Measurements from ENCODE around the gene GFI1. TPM values are rescaled to one million over a fixed set of nuclear protein-coding genes. Genes with fewer than 3 reads are reported as not detected.

GFI1 gene
- total and polyA plus RNA-seq, 2 donors (not counting 3 experiments of a cell fraction or from before 2014, with no cell fraction given), result 0.11 to 0.22 TPM

GRCh38 chr1:92441316-92441696 is 45.4 kb downstream of the GFI1 start:
- no peak for FAIRE-seq
- H2AFZ ChIP-seq (ENCODE audit: low read depth, low read length), result no peak overlapping the region
- intact Hi-C loops (cut with micrococcal nuclease), result no loop called here

More at GRCh38 chr1:92441316-92441696, 45.4 kb downstream of the GFI1 start:
- no TSS peak for BruUV-seq (replicated peaks)
- Histone ChIP-seq H3K9ac (replicated peaks; ENCODE audit: extremely low read depth, insufficient read depth, low read length) (no peak overlapping the region), H3K27me3 (ENCODE audit: control insufficient read depth in 2 of 2, insufficient read depth in 2 of 2, low read length in 2 of 2) (peaks cover 0 to under 1% of the 10 kb centered on the region in 2 experiments), H3K9me1 (replicated peaks; ENCODE audit: control insufficient read depth, extremely low read depth, insufficient read depth, low read length) (no peaks in the 10 kb centered on the region), H3K27ac (ENCODE audit: insufficient read depth, low read depth, low read length) (no peak overlapping the region), H4K20me1 (replicated peaks; ENCODE audit: control insufficient read depth, extremely low read depth, insufficient read depth, low read length) (no peaks in the 10 kb centered on the region), H3K4me2 (ENCODE audit: insufficient read depth, low read length) (no peak overlapping the region), H3K4me1 (ENCODE audit: control insufficient read depth, extremely low read depth, insufficient read depth, low read length) (peaks cover 7% of the 10 kb centered on the region), H3K79me2 (ENCODE audit: control insufficient read depth, insufficient read depth, low read length) (no peaks in the 10 kb centered on the region), H3K9me3 (replicated peaks; ENCODE audit: control insufficient read depth, insufficient read depth, low read length) (no peaks in the 10 kb centered on the region), H3K4me3 (replicated peaks in 1 of 3; ENCODE audit: insufficient read depth in 1 of 3, low read depth in 1 of 3, low read length in 3 of 3) (no peak overlapping the region), H3K36me3 (ENCODE audit: control insufficient read depth in 2 of 2, extremely low read depth in 1 of 2, insufficient read depth in 2 of 2, low read length in 2 of 2) (no peaks in the 10 kb centered on the region)
- DNase-seq (ENCODE audit: low read depth, low spot score), result no peak
- POLR2A ChIA-PET, result no interaction called here
- dilution Hi-C loops (cut with MboI; ENCODE audit: extremely low pct_ligation_motif_present, low sequenced_read_pairs), result no loop called here
- no peak for TF ChIP-seq POLR2AphosphoS5 (IDR thresholded peaks at IDR 0.05; ENCODE audit: insufficient read depth, low read depth, low read length)
- TF ChIP-seq EZH2 (IDR thresholded peaks at IDR 0.05; ENCODE audit: borderline replicate concordance, low read depth, low read length, severe bottlenecking), result no peak
- TF ChIP-seq MYC (IDR thresholded peaks at IDR 0.05; ENCODE audit: low read depth, low read length), result no peak
- TF ChIP-seq POLR2A (IDR thresholded peaks at IDR 0.05; ENCODE audit: low read depth, low read length), result no peak
- no peak for TF ChIP-seq JUN (IDR thresholded peaks at IDR 0.05; ENCODE audit: borderline replicate concordance, insufficient read depth, insufficient read length, low read depth)
- TF ChIP-seq GATA2 (IDR thresholded peaks at IDR 0.05; ENCODE audit: insufficient read depth, insufficient read length, low read depth, low read length), result no peak
- no peak for TF ChIP-seq CTCF (IDR thresholded peaks at IDR 0.05; ENCODE audit: extremely low read depth in 1 of 2, insufficient read depth in 1 of 2, low read depth in 1 of 2, low read length in 2 of 2)
- no peak for TF ChIP-seq MAX (IDR thresholded peaks at IDR 0.05; ENCODE audit: insufficient read depth, insufficient read length)
- no peak for TF ChIP-seq FOS (IDR thresholded peaks at IDR 0.05; ENCODE audit: borderline replicate concordance, insufficient read depth, low read length)
- CTCF ChIA-PET, result no interaction called here
